GM18508 (cell line): ENCODE data around the gene AKAP8L.

ENCODE experiments used
- ATAC-seq: cut with Tn5 transposase; IDR thresholded peaks from one replicate; pipeline ENCODE4 v1.9.1; 2021; ENCODE audit warnings: moderate number of reproducible peaks; ENCODE audit not compliant: insufficient read depth, unreplicated experiment

The AKAP8L gene

GRCh38 chr19:15449620-15450527 is 31.1 kb upstream of the AKAP8L start, which contains the start of gene WIZ:
WIZ (minus strand) TSS chr19:15449956; CDS start chr19:15448307, 1,649 bp downstream.
- no peak for ATAC-seq

- no peak for ATAC-seq
Measured at GRCh38 chr19:15448778-15449619, 30.2 kb upstream of the AKAP8L start.

- no peak for ATAC-seq
Measured at GRCh38 chr19:15448044-15448777, 29.4 kb upstream of the AKAP8L start.

GRCh38 chr19:15447057-15447456 is 28.3 kb upstream of the AKAP8L start:
- ATAC-seq = no peak

GRCh38 chr19:15445807-15446376 is 27.1 kb upstream of the AKAP8L start:
- ATAC-seq = no peak

GRCh38 chr19:15445227-15445605 is 26.4 kb upstream of the AKAP8L start:
- no peak for ATAC-seq

GRCh38 chr19:15444505-15445226 is 25.9 kb upstream of the AKAP8L start:
- no peak for ATAC-seq

GRCh38 chr19:15443838-15444237 is 25.1 kb upstream of the AKAP8L start:
- no peak for ATAC-seq

GRCh38 chr19:15443325-15443724 is 24.5 kb upstream of the AKAP8L start:
- no peak for ATAC-seq

GRCh38 chr19:15442142-15442920 is 23.5 kb upstream of the AKAP8L start:
- ATAC-seq = no peak

- no peak for ATAC-seq
Measured at GRCh38 chr19:15441317-15441716, 22.5 kb upstream of the AKAP8L start.

GRCh38 chr19:15439821-15440641 is 21.2 kb upstream of the AKAP8L start:
- no peak for ATAC-seq

- ATAC-seq = no peak
Measured at GRCh38 chr19:15439078-15439799, 20.5 kb upstream of the AKAP8L start.

GRCh38 chr19:15438577-15438976 is 19.8 kb upstream of the AKAP8L start:
- no peak for ATAC-seq

- ATAC-seq = no peak
Measured at GRCh38 chr19:15438124-15438496, 19.3 kb upstream of the AKAP8L start.

- no peak for ATAC-seq
Measured at GRCh38 chr19:15437355-15438123, 18.8 kb upstream of the AKAP8L start.

- no peak for ATAC-seq
Measured at GRCh38 chr19:15436826-15437110, 18.0 kb upstream of the AKAP8L start.
